ENCODE measurements around the gene PARP3.

The PARP3 gene

GRCh38 chr3:51968170-51968775 lies 26.1 kb downstream of the PARP3 start:
- DNase-seq, result no peak

- no peak for DNase-seq
Measured at GRCh38 chr3:51968883-51969678, 26.9 kb downstream of the PARP3 start.

GRCh38 chr3:51969841-51970240 lies 27.7 kb downstream of the PARP3 start:
- no peak for DNase-seq

GRCh38 chr3:51970606-51971300 lies 28.6 kb downstream of the PARP3 start:
- no peak for DNase-seq

- no peak for DNase-seq
Measured at GRCh38 chr3:51971350-51971749, 29.2 kb downstream of the PARP3 start.

- no peak for DNase-seq
Measured at GRCh38 chr3:51974277-51974962, 32.3 kb downstream of the PARP3 start.

- DNase-seq, result peak; percentile 11
Measured at GRCh38 chr3:51974963-51975851, 33.0 kb downstream of the PARP3 start, which contains the start of gene ABHD14A. ABHD14A (plus strand) TSS chr3:51975064; CDS start chr3:51975136, 72 bp downstream.

GRCh38 chr3:51975852-51976549 lies 33.8 kb downstream of the PARP3 start:
- peak; percentile 21 for DNase-seq

GRCh38 chr3:51977446-51978142 lies 35.4 kb downstream of the PARP3 start:
- DNase-seq, result no peak

GRCh38 chr3:51978143-51978502 lies 36.0 kb downstream of the PARP3 start:
- DNase-seq, result no peak

- no peak for DNase-seq
Measured at GRCh38 chr3:51980253-51980652, 38.1 kb downstream of the PARP3 start.

GRCh38 chr3:51982352-51982837 lies 40.2 kb downstream of the PARP3 start:
- no peak for DNase-seq

- DNase-seq, result no peak
Measured at GRCh38 chr3:51982838-51983577, 40.8 kb downstream of the PARP3 start, which contains the start of gene ACY1. ACY1 (plus strand) TSS chr3:51983535; CDS start chr3:51984065, 530 bp downstream.

GRCh38 chr3:51983578-51984268 lies 41.6 kb downstream of the PARP3 start:
- no peak for DNase-seq

- DNase-seq, result no peak
Measured at GRCh38 chr3:51984269-51984647, 42.1 kb downstream of the PARP3 start.

GRCh38 chr3:51985063-51985462 lies 42.9 kb downstream of the PARP3 start:
- no peak for DNase-seq

GRCh38 chr3:51986010-51986947 lies 44.1 kb downstream of the PARP3 start:
- DNase-seq, result no peak

GRCh38 chr3:51987568-51987967 lies 45.4 kb downstream of the PARP3 start:
- no peak for DNase-seq
